HG03558 (cell line): ENCODE results near the gene POPDC2.

ENCODE experiments used
- ATAC-seq: cut with Tn5 transposase; IDR thresholded peaks from one replicate; pipeline ENCODE4 v1.9.1; 2021; ENCODE audit warnings: moderate number of reproducible peaks; ENCODE audit not compliant: unreplicated experiment; ENCODE audit errors: extremely low read depth

Gene POPDC2

GRCh38 chr3:119673875-119674274, 13.5 kb upstream of the POPDC2 start:
- ATAC-seq: no peak

GRCh38 chr3:119672776-119673175, 12.4 kb upstream of the POPDC2 start:
- ATAC-seq: no peak

GRCh38 chr3:119669906-119670570, 9.6 kb upstream of the POPDC2 start:
- ATAC-seq: no peak

- no peak for ATAC-seq
These were observed 5.7 kb upstream of the POPDC2 start for GRCh38 chr3:119665954-119666559.

- no peak for ATAC-seq
These were observed 4.5 kb upstream of the POPDC2 start for GRCh38 chr3:119664850-119665379.

- ATAC-seq: no peak
These were observed 4.0 kb upstream of the POPDC2 start for GRCh38 chr3:119664370-119664769.

- no peak for ATAC-seq
These were observed 3.5 kb upstream of the POPDC2 start for GRCh38 chr3:119663885-119664284.

GRCh38 chr3:119662604-119663373, 2.4 kb upstream of the POPDC2 start:
- no peak for ATAC-seq

GRCh38 chr3:119659606-119660291, 640 bp downstream of the POPDC2 start:
- no peak for ATAC-seq

GRCh38 chr3:119658994-119659393, 1.4 kb downstream of the POPDC2 start:
- no peak for ATAC-seq

- ATAC-seq: no peak
These were observed 2.3 kb downstream of the POPDC2 start for GRCh38 chr3:119657887-119658702.

GRCh38 chr3:119653876-119654275, 6.5 kb downstream of the POPDC2 start:
- ATAC-seq: no peak

- ATAC-seq: no peak
These were observed 7.9 kb downstream of the POPDC2 start for GRCh38 chr3:119652306-119653033.

- ATAC-seq: no peak
These were observed 10.6 kb downstream of the POPDC2 start for GRCh38 chr3:119649761-119650160.

- no peak for ATAC-seq
These were observed 12.4 kb downstream of the POPDC2 start for GRCh38 chr3:119647843-119648575.

- no peak for ATAC-seq
These were observed 13.2 kb downstream of the POPDC2 start for GRCh38 chr3:119647171-119647570.

GRCh38 chr3:119645813-119646212, 14.6 kb downstream of the POPDC2 start:
- ATAC-seq: no peak

GRCh38 chr3:119644481-119644880, 15.9 kb downstream of the POPDC2 start:
- ATAC-seq: no peak
